LNCAP (cell line): ENCODE measurements around the gene ZNF429.

Experiments used
- TF ChIP-seq, protein P1 (sequence below): fragments of 450-650 bp; IDR thresholded peaks from 2 replicates; pipeline ENCODE4 v1.5.1; 2017; ENCODE audit warnings: mild to moderate bottlenecking

The ZNF429 gene

DNA sequence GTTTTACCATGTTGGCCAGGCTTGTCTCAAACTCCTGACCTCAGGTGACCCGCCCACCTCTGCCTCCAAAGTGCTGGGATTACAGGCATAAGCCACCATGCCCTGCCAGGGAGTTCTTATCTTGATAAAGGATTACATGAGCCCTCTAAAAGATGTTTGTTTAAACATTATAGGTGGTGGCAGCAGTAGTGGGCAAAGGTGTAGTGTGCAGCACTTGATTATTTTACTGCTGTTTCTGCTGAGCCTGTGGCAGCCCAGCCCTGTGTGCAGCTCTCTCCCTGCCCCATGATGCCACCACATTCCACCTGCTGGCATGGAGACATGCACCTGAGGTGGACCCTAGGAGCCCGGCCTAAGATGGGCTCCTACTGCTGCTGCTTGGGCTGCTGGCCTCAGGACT lies 54.0 kb downstream of the ZNF429 start:
- TF ChIP-seq, protein P1, sequence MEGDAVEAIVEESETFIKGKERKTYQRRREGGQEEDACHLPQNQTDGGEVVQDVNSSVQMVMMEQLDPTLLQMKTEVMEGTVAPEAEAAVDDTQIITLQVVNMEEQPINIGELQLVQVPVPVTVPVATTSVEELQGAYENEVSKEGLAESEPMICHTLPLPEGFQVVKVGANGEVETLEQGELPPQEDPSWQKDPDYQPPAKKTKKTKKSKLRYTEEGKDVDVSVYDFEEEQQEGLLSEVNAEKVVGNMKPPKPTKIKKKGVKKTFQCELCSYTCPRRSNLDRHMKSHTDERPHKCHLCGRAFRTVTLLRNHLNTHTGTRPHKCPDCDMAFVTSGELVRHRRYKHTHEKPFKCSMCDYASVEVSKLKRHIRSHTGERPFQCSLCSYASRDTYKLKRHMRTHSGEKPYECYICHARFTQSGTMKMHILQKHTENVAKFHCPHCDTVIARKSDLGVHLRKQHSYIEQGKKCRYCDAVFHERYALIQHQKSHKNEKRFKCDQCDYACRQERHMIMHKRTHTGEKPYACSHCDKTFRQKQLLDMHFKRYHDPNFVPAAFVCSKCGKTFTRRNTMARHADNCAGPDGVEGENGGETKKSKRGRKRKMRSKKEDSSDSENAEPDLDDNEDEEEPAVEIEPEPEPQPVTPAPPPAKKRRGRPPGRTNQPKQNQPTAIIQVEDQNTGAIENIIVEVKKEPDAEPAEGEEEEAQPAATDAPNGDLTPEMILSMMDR: no peak

DNA sequence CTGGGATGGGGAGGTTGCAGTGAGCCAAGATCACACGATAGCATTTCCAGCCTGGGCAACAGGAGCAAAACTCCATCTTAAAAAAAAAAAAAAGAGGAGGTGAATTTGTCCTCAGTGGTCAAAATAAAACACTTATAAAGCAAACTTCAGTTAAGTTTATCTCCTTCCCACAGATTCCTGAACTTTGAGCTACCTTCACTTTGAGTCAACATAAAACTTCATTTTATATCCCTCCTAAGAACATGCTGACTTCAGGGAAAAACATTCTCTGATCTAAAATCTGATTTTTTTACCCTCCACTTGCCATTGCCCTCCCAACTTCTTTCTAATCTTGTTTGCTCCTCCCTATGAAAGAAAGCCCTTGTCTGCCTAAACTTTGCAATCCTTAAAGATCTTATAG lies 59.0 kb downstream of the ZNF429 start:
- TF ChIP-seq, protein P1: no peak

DNA sequence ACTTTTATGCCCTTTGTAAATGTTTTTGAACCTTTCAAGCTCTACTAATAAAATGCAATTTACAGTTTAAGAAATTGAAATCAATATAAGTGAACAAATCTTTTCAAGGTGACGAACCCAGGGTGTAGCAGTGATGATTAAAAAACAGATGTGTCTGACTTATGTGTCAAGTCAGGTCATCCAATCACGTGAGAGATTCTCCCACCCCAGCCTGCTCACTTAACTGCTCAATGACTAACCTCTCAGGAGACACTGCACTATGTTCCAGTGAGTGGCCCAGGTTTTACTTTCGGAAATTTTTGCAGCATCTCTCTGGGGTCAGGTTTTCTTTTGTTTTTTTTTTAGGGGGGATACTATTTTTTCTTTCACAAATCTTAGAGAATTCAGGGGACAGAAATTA lies 60.7 kb downstream of the ZNF429 start:
- TF ChIP-seq, protein P1: no peak

DNA sequence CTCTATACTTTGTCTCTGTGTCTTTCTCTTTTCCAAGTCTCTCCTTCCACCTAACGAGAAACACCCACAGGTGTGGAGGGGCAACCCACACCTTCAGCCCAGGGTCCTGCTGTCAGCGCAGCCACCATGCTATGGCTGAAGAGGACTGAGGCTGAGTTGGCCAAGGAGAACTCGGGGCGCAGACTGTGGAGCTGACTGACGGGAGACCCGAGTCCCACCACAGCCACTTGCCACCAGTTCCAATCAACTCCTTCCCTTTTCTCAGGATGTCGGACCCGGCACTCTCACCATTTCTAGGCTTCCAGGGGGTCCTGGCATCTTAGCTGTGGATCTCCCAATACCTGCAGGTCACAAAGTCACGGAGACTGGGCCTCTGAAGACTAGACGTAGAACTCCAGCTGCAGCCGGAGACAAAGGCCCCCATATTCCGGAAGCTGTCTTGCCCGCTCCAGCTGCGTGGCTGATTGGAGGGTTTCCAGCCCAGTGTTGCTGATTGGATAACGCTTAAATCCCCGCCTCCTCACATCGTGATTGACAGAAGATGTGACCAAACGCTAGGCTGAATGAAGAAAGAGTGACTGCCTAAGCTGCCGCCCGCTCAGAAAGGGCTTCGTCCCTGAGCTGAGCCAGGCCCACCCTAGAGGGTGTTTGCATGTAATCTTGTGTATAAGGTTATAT lies 63.6 kb downstream of the ZNF429 start:
- TF ChIP-seq, protein P1: no peak

DNA sequence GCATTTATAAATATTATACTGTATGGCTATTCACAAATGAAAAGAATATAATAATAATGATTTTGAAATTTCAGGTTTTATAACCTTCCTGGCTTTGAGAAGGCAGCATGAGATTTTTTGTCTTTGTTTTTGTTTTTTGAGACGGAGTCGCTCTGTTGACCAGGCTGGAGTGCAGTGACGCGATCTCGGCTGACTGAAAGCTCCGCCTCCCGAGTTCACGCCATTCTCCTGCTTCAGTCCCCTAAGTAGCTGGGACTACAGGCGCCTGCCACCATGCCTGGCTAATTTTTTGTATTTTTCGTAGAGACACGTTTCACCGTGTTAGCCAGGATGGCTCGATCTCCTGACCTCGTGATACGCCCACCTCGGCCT lies 64.1 kb downstream of the ZNF429 start:
- TF ChIP-seq, protein P1: no peak

DNA sequence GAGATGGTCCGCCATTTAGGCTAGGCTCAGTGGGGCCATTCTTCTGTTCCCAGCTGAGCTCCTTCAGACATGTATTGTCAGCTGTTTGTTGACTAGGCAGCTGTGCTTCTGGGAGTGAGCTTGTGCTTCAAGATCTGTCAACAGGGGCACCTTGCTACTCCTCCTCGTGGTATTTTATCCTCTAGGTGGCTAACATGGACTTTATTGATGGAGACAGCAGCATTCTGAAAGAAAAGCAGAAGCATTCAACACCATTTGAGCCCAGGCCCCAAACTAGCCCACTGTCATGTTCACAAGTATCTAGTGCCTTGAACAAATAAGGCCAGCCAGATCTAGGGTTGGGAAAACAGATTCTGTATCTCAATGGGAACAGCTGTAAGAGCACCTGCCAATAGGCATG lies 65.9 kb downstream of the ZNF429 start:
- TF ChIP-seq, protein P1: no peak

DNA sequence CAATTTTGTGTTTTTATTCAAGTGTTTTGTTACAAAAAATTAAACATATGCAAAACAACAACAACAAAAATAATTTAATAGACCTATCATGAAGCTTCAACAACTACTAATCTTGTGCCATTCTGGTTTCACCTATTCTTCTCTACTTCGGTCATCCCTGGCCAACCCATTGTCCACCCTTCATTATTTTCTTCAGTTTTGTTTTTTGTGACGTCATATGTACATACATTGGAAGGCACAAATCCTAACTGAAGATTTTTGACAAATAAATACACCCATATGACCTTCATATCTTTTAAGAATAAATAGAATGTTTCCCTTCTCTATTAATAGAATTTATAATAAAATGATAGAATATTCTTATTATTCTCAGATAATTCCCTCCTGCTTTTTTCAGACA lies 69.2 kb downstream of the ZNF429 start:
- TF ChIP-seq, protein P1: no peak

DNA sequence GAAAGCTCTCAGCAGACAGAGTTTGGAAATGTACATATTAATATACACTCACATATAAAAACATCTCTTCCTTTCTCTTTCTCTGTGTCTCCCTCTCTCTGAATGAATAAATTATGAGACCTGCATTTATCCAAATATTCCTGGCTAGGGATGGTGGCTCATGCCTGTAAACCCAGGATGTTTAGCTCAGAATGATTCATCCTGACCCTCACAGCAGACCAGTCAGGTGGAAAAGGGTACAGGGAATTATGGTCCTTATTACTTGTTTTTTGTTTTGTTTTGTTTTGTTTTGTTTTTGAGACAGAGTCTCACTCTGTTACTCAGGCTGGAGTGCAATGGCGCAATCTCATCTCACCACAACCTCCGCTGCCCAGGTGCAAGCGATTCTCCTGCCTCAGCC lies 71.1 kb downstream of the ZNF429 start:
- TF ChIP-seq, protein P1: no peak
